K562 (cell line): ENCODE measurements around the gene ORAI2. TPM values are rescaled to one million over a fixed set of nuclear protein-coding genes. Genes with fewer than 3 reads are reported as not detected.
A peak's percentile ranks its signal among the peaks of the same experiment; 100 is the strongest.

ENCODE experiments used
- BRD9 ChIP-seq: fragments of 450-650 bp; IDR thresholded peaks from 2 replicates; pipeline ENCODE4 v1.6.1; 2018; ENCODE audit warnings: low read depth; ENCODE audit not compliant: partially characterized antibody
- EP400 ChIP-seq: fragments of 450-650 bp; IDR thresholded peaks from 2 replicates; pipeline ENCODE4 v1.6.1; 2017; ENCODE audit warnings: antibody characterized with exemption, mild to moderate bottlenecking, moderate library complexity
- GATA2 ChIP-seq: sonication (generic); formaldehyde crosslinking; IDR thresholded peaks from 2 replicates; pipeline ENCODE4 v1.4.0; 2020; ENCODE audit warnings: mild to moderate bottlenecking, missing genetic modification reagents
- PML ChIP-seq: IDR thresholded peaks from 2 replicates; pipeline ENCODE4 v1.6.1; 2012; ENCODE audit warnings: low read length, inconsistent platforms
- TAF1 ChIP-seq: IDR thresholded peaks from 2 replicates; pipeline ENCODE4 v1.6.1; 2011; ENCODE audit warnings: mild to moderate bottlenecking, low read length, moderate library complexity; ENCODE audit not compliant: insufficient read depth, control insufficient read depth, severe bottlenecking; ENCODE audit errors: extremely low read depth
- VEZF1 ChIP-seq: fragments of 200-800 bp; sonication (Bioruptor generic); IDR thresholded peaks from 2 replicates; pipeline ENCODE4 v1.6.1; 2017; ENCODE audit warnings: missing genetic modification characterization, missing compliant biosample characterization
- ZBTB17 ChIP-seq: fragments of 450-650 bp; formaldehyde crosslinking; IDR thresholded peaks from 2 replicates; pipeline ENCODE4 v1.4.0; 2020; ENCODE audit warnings: mild to moderate bottlenecking
- ZBTB7A ChIP-seq: IDR thresholded peaks from 2 replicates; pipeline ENCODE4 v1.6.1; 2011; ENCODE audit warnings: low read depth, mild to moderate bottlenecking, low read length, moderate library complexity, borderline replicate concordance; ENCODE audit not compliant: control insufficient read depth
- ZNF133 ChIP-seq: fragments of 250-450 bp; sonication (Bioruptor Pico); IDR thresholded peaks from 2 replicates; pipeline ENCODE4 v1.4.0; 2020; ENCODE audit warnings: mild to moderate bottlenecking
- ZNF146 ChIP-seq: IDR thresholded peaks from one replicate; pipeline ENCODE4 v1.6.1; 2018; ENCODE audit warnings: missing compliant biosample characterization; ENCODE audit not compliant: unreplicated experiment
- ZNF24 ChIP-seq: fragments of 450-650 bp; IDR thresholded peaks from 2 replicates; pipeline ENCODE4 v1.6.1; 2016
- ZNF407 ChIP-seq: fragments of 450-650 bp; IDR thresholded peaks from 2 replicates; pipeline ENCODE4 v1.6.1; 2016; ENCODE audit warnings: low read depth
- ZNF644 ChIP-seq: fragments of 200-800 bp; sonication (Bioruptor generic); IDR thresholded peaks from 2 replicates; pipeline ENCODE4 v1.6.1; 2016; ENCODE audit warnings: low read depth, missing genetic modification characterization, missing compliant biosample characterization
- polyA plus RNA-seq, 8 experiments: library from polyadenylated mRNA; depleted of rRNA in 4 of 8; stranded (reverse) in 5 of 8; unstranded in 3 of 8; fragments of >200 nt; fragmentation: Nextera tagmentation in 2 of 8; fragmentation: Illumina TruSeq in 1 of 8; extraction: Ambion mirVana in 2 of 8; extraction: Trizol in 1 of 8; gene quantifications; 2 replicates each; pipeline versions ENCODE4 v1.2.1 to v1.2.3, GENCODE V29; 2011 to 2014; ENCODE audit warnings: inconsistent platforms in 1 of 8, missing spikeins in 1 of 8
- total RNA-seq, 7 experiments: library from RNA; depleted of rRNA in 6 of 7; stranded (reverse); fragments of >200 nt in 6 of 7; fragmentation: Illumina TruSeq in 2 of 7; extraction: Trizol in 2 of 7; gene quantifications; 2 replicates each; pipeline versions ENCODE4 v1.2.1 to v1.2.3, GENCODE V29; 2011 to 2021; ENCODE audit warnings: low replicate concordance in 1 of 7
- TF ChIP-seq, protein P1 (sequence below): fragments of 250-450 bp; sonication (Bioruptor Pico); IDR thresholded peaks from 2 replicates; pipeline ENCODE4 v1.5.0; 2021; ENCODE audit warnings: mild to moderate bottlenecking, moderate library complexity

Gene ORAI2
- total and polyA plus RNA-seq, 9 of the 15 experiments (the other 6 are each of a cell fraction or from before 2014, with no cell fraction given) = 1.1 to 27.7 (median 9.2) TPM

- TF ChIP-seq VEZF1 (CRISPR knock-in tag) (peak; percentile 68), GATA2 (CRISPR knock-in tag) (no peak), PML (peak; percentile 39), ZNF146 (CRISPR knock-in tag) (no peak), EP400 (0 out of 2 replicates have a peak, but pooled peaks have one; percentile 33), ZNF24 (no peak), ZBTB7A (peak; percentile 69; the same call in 1 of the 2 replicates), TAF1 (peak; percentile 35), ZNF407 (no peak), BRD9 (no peak), ZNF644 (tag) (no peak), ZNF133 (CRISPR knock-in tag) (no peak), ZBTB17 (CRISPR knock-in tag) (no peak; the same call in 1 of the 2 replicates)
- TF ChIP-seq, protein P1, sequence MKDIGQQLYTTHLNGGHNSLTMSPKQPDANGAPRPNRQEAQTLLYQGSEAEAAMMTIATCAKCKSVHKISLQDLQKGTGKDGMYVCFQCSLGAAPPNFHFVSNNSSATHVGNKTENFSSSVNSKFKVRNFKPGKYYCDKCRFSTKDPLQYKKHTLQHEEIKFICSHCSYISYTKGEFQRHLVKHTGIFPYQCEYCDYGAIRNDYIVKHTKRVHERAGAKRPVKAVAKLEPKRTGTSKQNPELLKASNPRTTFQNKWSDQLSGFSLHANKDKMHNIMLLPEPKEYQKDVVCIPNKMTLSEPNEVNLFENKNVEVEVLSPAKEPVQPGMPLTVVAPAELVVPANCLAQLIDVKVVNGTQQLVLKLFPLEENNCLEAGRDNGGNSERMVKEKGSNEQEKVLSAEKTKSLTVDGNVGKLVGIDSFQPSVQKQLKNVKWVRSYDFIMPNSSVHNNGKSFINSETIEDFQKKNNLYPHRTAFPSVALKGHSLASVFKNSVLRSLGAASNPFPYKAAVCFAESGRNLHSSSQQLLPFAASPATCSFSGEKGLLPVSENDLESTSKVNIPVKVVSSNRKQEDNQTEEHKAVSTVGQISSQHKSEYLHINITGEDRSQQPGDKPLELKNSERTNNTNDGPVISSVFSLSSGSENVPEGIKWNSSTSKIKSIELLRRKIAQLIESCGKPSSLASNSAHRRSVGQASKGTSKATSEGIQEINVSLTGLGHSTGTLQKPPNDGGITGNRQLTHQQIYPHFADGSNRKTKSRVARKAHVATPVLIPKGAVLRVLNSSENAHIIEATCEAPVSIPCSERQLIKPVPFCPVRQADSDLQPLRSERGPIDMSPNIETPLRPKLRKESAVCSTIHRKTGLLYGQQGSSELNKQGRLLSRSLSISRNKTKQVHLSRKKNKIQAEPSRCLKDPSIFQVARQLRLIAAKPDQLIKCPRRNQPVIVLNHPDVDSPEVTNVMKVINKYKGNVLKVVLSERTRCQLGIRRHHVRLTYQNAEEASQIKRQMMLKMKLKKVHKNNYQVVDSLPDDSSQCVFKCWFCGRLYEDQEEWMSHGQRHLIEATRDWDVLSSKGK = 0 out of 2 replicates have a peak, but pooled peaks have one; percentile 19
Measured at GRCh38 chr7:102395873-102396709, 37.3 kb upstream of the ORAI2 start, which contains the start of gene PRKRIP1 (continued).
